Stromal cell of bone marrow (primary cell): Measurements from ENCODE around the gene RPA1.
A peak's percentile ranks its signal among the peaks of the same experiment; 100 is the strongest.

Experiments used
- DNase-seq: peaks from one replicate; pipeline ENCODE4 v3.0.0-alpha.2; 2012; ENCODE audit warnings: low read depth

Gene RPA1

DNA sequence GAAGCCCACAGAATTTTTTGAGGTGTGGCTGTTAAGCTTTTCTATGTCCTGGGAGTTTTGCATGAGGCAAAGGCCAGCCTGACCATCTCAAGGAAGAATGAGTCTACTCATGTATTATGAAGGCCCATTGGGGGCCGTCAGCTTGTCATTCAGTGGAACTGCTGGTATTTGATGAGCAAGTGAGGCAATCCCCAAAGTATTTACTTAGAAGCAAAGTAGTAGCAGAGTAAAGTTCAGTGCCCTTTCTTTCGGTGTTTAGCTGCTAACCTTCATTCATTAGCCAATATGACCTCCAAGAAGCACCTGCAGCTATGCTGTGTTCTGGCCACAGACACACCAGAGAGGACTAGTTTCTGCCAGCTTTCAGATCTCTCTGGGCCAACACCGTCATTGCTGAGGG is 80.2 kb downstream of the RPA1 start:
- DNase-seq: no peak

DNA sequence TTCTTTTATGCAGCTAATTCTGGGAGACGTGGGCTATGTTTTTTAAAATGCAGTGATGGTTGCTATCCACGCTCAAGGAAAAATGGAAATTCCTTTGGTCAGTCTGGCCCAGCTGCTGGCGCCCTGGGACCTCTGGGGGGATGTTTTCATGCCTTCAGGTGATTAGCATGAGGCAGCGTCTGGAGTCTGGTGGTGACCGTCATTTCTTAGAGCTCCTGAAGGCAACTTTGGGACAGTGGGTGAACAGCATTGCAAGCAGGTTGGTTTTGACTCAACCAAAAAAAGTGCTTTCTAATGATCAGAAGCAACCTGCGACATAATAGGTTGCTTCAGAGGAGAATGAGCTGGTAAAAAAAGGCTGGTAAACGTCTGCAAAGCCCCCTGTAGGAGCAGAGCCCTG is 82.3 kb downstream of the RPA1 start:
- DNase-seq: no peak

DNA sequence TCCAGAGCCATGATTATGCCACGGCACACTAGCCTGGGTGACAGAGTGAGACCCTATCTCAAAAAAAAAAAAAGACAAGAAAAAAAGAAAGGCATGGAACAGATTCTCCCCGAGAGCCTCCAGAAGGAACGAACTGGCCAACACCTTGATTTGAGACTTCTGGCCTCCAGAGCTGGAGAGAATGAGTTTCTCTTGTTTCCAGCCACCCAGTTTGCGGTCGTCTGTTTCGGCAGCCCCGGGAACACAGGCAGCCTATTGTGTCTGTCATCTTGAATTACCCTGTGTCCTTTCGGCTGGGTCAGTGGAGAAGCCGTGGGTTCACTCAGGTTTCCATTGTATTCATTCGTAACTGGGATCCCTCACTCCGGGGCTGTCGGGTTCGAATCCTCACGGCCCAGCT is 83.9 kb downstream of the RPA1 start:
- DNase-seq: no peak

DNA sequence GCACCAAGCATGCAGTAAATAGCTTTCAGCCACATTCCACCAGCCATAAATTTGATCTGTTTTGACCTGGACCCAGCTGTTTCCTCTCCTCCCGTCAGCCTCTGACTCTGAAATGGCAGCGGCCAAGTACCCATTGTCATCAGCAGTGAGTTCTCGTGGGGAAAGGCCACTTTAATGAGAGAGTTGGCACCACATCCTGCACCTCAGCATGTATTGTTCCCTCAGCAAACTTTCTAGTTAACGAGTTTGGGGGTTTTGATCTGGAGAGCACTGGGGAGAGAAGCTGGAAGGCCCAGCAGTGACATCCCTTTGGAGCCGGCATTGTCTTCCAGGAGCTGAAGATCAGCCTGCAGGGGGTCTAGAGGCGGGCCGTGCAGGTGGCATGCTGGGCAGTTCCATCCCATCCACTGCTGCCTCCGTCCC is 84.9 kb downstream of the RPA1 start:
- no peak for DNase-seq

DNA sequence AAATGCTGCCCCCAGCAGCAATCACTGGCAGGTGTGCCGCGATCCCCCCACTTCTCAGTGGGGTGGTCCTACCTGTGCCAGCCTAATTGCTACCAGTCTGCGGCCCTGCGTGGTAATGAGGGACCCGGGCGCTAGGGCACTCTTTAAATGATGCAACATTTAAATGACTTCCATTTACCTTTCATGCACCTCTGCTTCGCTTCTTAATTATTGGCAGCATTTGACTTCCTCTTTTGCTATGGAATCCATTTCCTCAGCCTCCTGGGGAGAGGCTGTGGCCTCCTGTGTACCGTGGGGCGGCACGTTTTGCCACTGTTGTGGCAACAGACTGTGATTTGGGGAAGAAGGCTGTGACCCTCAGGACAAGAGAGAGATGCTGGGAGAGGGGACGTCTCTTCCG is 86.1 kb downstream of the RPA1 start:
- no peak for DNase-seq

DNA sequence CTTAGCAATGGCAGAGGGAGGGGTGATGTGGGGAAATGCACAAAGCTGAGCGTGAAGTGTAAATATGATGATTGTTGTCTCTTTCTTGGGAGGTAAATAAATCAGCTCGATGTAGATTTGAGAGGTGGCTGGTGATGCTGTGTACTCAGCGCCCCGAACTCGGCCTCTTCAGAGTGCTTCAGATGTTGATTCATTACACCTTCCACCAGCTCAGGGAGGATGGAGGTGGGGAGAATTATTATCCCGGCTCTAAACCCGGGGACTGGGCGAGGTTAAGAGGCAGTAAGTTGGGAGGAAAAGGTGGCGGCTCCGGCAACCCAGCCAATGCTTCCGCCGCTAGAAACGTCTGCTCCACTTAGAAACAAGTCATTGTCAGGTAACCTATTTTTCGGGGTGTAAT is 86.5 kb downstream of the RPA1 start:
- DNase-seq: no peak

DNA sequence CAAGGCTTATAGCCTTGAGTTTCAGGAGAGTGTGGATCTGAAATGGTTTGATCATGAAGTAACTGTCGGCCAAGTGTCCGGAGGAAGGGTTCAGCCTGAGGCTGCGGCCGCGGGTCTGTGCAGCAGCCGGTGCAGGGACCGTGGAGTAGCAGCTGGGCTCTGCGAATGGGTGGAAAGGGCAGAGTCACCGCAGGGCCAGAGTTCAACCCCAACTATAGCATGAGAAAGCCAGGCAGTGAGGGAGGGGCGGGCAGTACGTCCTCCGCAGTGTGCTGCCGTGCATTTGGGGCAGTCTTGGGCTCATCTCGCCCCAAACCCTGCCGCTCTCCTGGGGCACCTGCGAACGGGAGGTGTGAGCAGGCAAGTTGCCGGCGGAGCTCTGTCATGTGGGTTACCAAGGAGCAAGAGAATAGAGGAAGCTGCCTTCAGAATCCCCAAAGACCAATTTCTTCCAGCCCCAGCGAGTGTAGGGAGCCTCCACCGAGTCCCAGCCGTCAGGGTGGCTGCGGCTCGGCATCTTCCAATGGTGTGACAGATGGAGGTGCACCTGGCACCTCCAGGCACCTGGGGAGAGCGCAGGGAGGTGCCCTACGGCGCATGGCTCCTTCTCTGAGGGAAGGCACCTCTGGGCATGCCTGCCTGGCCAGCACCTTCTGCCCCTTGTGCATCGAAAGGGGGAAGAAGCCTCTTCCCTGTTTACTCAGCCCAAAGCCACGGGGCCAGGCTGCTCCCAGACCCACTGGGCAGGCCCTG is 87.3 kb downstream of the RPA1 start:
- no peak for DNase-seq

DNA sequence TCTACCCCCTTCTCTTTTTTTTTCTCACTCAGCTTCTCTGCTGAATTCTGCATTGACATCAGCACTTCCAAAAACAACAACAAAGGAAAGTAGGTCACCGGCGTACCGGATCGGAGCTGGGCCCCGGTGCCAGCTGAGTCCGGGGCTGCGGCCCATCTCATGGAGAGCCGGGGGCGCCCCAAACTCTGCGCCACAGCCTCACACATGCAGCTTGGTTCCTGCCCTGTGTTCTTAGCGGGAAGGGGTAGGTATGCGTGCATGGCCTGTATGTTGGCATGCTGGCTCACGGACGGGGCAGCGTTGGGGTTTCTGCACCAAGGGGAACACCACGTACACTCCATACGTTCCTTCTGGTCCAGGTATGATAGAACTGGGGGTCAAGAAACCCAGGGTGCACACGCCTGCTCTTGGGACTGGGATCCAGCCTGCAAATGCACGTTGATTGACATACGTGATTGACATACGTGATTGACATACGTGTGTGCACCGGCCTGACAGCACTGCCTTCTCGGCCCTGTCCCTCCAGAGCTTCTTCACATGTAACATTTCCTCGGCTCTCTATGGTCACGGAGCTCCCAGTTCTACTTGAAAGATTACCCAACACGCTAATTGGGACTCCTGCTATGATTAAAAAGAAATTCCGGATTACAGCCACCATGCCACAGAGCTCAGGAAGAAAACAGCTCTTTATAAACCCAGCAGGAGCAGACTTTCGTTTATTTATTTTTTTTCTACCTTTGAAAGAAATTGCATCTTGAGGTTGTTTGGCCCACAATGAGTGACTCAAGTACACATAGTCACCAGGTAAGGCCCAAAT is 88.7 kb downstream of the RPA1 start:
- DNase-seq: no peak

DNA sequence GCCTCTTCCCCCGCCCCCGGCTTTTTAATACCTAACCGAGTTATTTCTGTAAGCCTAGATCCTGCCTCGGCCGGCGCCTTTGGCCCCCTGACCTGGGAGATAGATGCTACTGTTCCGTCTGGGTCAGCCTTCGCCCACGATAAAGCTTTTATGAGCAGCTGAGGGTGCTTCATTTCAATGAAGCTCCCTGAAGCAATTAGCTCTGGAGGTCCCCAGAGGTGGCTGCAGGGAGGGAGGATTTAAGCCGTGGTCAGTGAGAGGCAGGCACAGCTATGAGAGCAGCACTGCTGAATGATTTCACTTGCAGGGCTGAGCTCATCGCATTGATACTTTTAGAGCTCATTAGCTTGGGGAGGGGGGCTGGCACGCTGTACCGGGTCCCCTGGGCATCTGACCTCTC is 89.4 kb downstream of the RPA1 start:
- no peak for DNase-seq

DNA sequence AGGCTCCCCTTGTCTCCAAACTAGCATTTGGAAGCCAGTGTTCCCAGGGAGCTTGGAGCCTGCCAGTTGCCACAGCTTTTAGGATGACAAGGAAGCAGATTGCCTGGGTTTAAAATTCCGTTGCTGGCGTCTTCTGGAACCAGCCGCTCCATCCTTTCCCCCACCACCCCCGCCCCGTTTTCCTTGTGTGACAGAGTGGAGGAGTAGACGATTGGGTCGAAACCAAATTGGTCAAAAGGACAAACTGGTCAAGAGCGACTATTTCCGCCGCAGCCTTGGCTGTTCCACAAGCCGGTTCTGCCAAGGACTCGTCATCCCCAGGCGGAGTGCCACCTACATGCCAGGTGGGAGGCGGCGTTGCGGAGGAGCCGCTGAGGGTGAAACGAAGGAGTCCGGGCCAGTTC is 91.1 kb downstream of the RPA1 start:
- no peak for DNase-seq

DNA sequence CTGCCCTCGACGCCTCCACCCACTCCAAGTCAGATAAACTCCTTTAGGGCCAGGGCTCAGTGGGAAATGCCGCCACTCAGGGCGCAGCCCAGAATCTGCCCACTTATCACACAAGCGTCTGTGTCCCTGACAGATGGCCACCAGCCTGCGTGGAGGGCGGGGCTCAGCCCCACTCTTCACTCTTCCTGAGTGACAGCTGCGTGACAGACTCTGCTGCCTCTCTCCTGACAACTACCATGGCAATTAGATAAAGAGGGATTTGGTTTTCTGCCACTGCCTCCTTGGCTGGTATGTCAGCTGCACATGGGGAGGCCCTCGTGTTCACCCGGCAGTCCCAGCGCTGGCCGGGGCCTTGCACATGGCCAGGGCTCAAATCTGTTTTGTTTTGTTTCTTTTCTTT is 99.2 kb downstream of the RPA1 start:
- no peak for DNase-seq

DNA sequence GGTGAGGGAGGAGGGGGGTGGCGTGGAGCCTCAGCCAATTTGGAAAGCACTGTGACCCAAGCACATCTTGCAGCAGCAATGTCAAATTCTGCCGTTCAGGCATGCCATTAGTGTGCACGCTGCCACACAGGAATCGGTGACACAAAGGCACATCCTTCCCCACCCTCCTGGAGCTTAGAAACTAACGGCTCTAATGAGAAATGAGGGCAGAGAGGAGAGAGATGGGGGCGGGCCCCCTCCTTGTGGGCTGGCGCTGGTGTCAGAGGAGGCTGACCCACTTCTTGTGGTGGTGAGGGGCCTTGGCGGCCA is 100.5 kb downstream of the RPA1 start:
- DNase-seq: no peak

DNA sequence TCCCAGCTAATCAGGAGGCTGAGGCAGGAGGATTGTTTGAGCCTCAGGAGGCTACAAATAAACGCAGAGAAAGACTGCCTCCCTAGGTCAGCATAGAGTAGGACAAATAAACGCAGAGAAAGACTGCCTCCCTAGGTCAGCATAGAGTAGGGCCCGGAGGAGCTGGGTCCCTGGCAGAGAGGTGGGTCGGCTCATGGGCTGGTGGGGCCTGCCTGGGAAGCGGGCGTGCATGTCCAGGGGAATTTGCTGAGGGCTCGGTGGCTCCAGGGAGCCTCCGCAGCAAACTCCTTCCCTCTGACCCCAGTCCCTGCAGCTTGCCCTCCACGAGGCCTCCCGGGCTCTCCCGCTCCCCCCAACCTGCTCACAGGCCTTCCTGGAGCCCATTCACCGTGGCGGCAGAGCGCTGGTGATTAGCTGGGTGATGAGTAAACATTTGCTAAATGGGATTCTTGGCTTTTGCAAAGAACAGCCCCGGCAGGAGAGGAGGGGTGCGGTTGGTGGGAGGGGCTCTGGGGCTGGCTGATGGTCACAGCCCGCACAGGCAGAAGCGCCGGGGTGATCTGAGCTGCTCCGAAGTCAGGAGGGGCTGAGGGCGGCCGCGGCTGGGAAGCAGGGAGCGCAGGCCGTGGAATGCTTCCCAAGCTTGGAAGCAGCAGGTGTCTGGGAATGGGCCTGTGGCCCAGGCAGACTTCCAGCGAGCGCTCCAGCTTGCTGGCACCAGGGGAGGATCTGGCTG is 102.2 kb downstream of the RPA1 start:
- peak; percentile 6 for DNase-seq

DNA sequence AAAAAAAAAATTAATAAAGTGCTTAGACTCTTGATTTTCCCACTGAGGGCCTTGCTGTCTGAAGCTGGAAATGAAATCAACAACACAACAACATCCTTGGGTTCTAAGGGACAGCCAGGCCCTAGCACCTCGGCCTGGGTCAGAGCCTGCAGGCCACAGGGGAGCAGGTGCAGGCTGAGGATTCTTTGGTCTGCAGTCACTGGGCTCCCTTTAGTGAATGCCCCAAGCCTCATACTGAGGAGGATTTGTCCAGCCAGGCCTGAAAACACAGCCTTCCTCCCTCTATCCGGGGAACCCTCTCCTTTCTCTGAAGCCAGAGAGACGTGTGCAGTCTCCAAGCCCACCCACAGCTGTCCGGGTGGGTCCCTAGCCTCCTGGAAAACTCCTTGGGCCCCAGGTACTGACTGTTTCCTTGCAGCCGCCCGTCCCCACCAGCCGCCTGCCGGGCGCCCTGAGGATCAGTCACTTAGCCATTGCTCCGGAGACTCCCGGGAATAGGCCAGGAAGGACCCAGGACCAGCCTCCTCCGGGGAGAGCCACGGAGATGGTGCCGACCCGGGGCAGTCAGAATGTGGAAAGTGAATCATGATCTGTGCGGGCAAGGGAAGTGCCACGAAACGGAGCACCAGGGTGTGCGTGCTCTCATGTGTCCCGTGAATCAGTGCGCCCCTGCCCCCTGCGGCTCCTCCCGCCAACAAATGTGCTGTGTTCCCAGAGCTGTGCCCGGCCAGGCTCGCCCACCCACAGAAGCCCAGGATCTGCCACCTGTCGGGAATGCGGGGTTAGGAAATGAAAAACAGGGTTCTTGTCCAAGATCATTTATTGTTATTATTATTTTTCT is 104.3 kb downstream of the RPA1 start:
- DNase-seq: no peak

DNA sequence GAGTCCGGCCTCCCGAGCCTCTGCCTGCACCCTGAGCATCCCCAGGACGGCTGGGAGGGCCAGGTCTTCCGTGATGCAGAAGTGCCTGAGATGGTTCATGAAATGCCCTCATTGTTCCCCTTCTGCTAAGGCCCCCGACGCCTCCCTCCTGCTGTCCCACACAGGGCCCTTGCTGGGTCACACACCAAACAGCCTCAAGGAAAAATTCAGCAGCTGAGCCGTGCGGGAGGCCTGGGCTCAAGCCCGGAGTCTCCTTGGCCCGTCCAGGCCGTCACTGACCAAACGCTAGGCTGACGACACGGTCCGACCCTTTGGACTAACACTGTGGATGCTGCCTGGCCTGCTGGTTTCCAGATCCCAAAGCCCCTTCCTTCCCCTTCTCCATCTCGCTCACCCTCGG is 105.1 kb downstream of the RPA1 start:
- DNase-seq: no peak

DNA sequence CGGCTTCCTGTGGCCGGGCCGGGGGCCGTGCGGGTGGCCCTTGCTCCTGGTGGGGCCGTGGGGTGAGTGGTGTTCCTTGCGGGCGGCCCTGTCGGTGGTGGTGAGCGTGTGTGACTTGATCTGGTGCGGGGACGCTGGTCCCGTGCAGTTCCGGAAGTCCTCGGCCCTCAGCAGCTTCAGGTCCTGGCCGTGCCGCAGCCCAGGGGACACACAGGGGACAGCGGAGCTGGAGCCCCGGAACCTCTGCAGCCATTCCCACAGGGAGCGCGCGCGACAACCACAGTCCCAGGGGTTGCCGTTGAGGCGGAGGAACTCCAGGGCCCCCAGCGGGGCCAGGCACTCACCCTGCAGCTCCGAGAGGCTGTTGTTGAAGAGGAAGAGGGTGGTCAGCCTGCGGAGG is 107.0 kb downstream of the RPA1 start:
- DNase-seq: no peak

DNA sequence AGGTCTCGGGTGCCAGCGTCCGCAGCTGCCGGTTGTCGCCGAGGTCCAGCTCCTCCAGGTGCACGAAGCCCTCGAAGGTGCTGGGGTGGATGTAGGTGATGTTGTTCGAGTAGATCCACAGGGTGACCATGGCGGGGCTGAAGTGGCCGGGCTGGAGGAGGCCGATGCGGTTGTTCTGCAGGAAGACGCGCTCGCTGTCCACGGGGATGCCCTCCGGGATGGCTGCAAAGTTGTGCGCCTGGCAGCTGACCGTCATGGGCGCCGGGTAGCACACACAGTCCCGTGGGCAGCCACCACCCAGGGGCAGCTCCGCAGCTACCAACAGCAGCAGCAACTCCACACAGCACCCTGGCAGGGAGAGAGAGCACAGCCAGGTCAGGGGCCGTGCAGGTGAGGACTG is 107.7 kb downstream of the RPA1 start:
- DNase-seq: no peak

DNA sequence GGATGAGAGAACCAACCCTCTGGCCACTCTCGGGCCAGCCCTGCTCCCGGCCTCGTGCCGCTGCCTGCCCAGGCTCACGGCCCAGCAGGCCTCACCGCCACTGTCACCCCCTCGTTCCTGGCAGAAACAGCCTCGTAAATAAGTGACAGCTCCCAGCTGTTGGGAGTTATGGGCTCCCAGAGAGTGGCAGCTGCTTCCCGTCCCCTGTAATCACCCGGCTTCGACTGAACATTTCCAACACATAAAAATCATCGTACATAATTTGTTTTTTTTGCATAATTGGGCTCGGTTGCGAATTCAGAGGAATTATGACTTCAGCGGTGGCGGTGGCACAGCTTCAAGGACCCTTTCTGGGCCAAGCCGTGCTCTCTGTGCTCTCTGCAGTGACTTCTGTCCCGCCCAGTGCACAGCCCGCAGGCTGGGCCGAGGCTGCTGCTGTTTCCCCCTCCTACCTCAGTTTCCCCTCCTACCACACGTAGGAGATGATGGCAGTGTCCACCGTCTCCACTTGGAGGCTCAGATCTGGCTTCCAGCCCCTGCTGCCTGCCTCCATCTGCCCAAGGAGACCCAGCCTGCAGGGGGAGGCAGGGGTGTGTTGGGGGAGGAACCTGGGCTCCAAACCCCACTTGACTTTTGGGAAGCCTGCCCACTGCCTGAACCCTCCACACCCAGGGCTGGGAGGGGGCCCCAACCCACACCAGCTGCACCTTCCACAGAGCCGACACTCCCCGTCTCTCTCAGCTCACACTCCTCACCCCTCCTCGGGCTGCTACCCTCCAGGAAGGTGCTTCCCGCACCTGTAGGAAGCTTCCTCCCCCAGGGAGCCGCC is 110.4 kb downstream of the RPA1 start:
- DNase-seq: no peak

DNA sequence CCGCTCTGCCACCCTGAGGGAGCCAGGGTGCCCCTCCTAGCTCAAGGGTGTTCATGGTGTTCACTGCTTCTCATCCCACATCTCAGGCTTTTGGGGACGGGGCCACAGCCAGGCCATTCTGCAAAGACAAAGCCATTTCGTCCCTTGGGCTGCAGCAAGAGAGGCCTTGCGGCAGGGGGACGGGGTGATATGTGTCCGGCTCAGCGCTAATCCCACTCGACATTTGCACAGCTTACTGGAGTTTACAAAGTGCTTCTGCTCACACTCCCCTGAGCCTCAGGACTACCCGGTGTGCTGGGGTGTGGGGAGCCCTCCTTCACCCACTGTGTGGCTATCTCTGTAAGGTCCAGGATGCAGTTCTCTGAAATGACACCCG is 111.0 kb downstream of the RPA1 start:
- DNase-seq: no peak

DNA sequence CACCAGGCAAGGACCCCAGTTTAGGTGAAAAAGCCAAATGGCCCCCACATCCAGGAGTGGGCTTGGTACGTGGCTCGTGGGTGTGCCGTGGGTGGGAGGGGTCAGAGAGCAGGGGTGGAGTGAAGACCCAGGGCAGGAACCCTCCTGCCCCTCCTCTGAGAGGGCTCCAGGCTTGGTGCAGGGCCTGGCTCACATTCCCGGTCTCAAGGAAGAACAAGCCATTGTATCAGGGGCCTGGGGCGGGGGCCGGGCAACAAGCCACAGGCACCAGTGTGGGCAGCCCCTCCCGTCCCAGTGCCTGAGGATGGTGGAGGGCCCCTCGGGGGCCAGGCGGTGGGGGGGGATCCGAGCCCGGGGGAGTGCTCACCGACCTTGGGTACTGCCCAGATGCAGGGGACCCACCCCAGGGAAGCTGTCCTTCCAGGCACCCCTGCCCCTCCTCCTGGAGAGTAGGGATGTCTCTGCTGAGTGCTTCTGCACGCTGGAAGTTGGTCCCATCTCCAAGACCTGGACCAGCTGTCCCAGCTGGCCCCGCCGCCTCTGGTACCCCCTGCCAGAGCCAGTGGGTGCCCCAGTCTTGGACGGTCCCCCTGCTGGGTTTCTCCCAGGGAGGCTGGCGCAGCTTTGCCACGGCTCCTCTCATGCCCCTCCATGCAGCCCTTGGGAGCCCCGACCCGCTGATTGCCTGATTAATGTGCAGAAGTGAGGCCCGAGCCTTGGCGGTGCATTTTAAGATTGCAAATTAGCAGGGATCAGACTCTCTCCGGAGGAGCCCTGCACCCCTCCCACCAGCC is 111.7 kb downstream of the RPA1 start:
- DNase-seq: no peak

DNA sequence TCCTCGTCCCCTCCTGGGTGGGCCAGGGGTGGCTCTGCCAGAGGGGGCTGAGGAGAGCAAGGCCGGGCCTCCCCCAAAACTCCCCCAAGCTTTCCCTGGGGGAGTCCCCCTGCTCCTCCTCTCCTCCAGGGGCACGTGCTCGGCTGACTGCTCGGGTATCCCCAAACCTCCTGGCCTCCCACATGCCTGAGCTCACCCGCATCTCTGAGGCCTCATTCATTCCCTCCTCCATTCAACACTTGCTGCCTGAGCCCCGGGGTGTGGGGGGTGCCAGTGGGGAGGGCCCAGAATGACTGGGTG is 112.2 kb downstream of the RPA1 start:
- no peak for DNase-seq
